Activated T-helper 17 cell treated with anti-CD3 and anti-CD28 coated beads, Interleukin-2, amount 50 U/mL, for 72 hours (primary cell): ENCODE data around the gene ZNF792. TPM values are rescaled to one million over a fixed set of nuclear protein-coding genes. Genes with fewer than 3 reads are reported as not detected.
"Not testable (repeated sequence)": the region's sequence is repeated elsewhere in the genome, so short reads cannot be mapped to it uniquely, and the experiment has no call there.

Source experiments
- ATAC-seq: fragments of 150-1000 bp; cut with Tn5 transposase; replicated peaks from 2 replicates; pipeline ENCODE4 v1.10.0; 2021; ENCODE audit warnings: mild to moderate bottlenecking, moderate library complexity
- H3K27ac Mint-ChIP-seq: one replicate; pipeline ENCODE4 v1.8.0; 2022; ENCODE audit warnings: mixed read lengths
- H3K27me3 Mint-ChIP-seq: one replicate; pipeline ENCODE4 v1.8.0; 2022; ENCODE audit warnings: mixed read lengths
- H3K36me3 Mint-ChIP-seq: one replicate; pipeline ENCODE4 v1.8.0; 2022; ENCODE audit warnings: low read depth, mild to moderate bottlenecking, mixed read lengths
- H3K4me1 Mint-ChIP-seq: one replicate; pipeline ENCODE4 v1.8.0; 2022; ENCODE audit warnings: mixed read lengths
- H3K4me3 Mint-ChIP-seq: one replicate; pipeline ENCODE4 v1.8.0; 2022; ENCODE audit warnings: mild to moderate bottlenecking, mixed read lengths
- H3K9me3 Mint-ChIP-seq: one replicate; pipeline ENCODE4 v1.8.0; 2022; ENCODE audit warnings: mixed read lengths
- total RNA-seq, 2 donors: library from RNA; stranded (reverse); gene quantifications; one replicate each; pipeline ENCODE4 v1.2.3, GENCODE V29; 2022

Gene ZNF792
- total RNA-seq, 2 donors from 2014 or later = 7.6 to 7.9 TPM

DNA sequence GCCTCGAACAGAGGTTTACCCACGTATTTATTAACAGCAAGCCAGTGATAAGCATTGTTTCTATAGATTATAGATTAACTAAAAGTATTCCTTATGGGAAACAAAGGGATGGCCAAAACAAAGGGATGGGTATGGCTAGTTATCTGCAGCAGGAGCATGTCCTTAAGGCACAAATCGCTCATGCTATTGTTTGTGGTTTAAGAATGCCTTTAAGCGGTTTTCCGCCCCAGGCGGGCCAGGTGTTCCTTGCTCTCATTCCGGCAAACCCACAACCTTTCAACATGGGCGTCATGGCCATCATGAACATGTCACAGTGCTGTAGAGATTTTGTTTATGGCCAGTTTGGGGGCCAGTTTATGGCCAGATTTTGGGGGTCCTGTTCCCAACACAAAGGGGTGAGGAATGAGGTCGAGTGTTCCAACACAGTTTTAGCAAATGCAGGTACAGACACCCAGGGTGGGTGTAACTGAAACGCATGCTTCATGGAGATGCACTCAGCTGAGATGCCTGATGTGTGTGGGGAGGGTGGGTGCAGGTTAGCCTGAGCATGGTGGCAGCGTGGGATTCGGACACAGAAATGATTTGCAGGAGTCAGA lies 6.3 kb upstream of the ZNF792 start:
- H3K4me3 Mint-ChIP-seq, H3K27me3 Mint-ChIP-seq, ATAC-seq, H3K27ac Mint-ChIP-seq, H3K36me3 Mint-ChIP-seq, H3K4me1 Mint-ChIP-seq, H3K9me3 Mint-ChIP-seq: not testable (repeated sequence)

DNA sequence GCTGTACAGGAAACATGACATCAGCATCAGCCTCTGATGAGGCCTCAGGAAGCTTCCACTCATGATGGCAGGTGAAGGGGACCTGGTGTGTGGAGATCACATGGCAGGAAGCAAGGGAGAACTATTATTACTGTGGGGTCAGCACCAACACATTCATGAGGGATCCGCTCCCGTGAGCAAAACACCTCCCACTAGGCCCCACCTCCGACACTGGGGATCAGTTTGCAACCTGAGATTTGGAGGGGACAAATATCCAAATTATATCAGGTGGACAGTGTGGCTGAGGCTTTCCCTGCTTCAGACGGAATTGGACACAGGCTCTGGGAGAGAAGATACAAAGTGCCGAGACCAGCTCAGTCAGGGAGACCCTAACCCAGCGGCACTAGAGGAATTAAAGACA lies 5.7 kb upstream of the ZNF792 start:
- Mint-ChIP-seq H3K27ac (no peak overlapping the region), H3K4me3 (no peak overlapping the region), H3K27me3 (no peaks in the 10 kb centered on the region), H3K4me1 (peaks cover 2% of the 10 kb centered on the region), H3K9me3 (no peaks in the 10 kb centered on the region), H3K36me3 (no peaks in the 10 kb centered on the region)
- ATAC-seq = no peak

GRCh38 chr19:34967551-34967950 lies 3.5 kb upstream of the ZNF792 start:
- H3K4me3 Mint-ChIP-seq = no peak overlapping the region
- peaks cover 7% of the 10 kb centered on the region for H3K4me1 Mint-ChIP-seq
- H3K9me3 Mint-ChIP-seq = peaks cover 5% of the 10 kb centered on the region
- peaks cover 8% of the 10 kb centered on the region for H3K36me3 Mint-ChIP-seq
- H3K27ac Mint-ChIP-seq = no peak overlapping the region
- no peaks in the 10 kb centered on the region for H3K27me3 Mint-ChIP-seq
- no peak for ATAC-seq

DNA sequence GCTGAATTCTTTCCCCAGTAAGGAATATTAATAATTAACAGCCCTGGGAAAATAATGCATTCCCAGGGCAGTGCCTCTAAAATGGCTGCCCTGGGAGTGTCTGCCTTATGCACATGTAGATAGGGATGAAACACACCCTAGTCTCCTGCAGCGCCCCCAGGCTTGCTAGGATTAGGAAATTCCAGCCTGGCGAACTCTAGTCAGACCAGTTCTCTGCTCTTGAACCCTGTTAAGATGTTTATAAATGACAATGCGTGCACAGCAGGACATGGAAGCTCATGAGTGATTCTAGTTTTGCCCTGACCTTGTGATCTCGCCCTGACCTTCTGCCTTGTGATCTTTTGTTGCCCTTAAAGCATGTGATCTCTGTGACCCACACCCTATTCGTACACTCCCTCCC lies 1.5 kb upstream of the ZNF792 start:
- peaks cover 15% of the 10 kb centered on the region for H3K9me3 Mint-ChIP-seq
- H3K27me3 Mint-ChIP-seq, ATAC-seq: not testable (repeated sequence)

DNA sequence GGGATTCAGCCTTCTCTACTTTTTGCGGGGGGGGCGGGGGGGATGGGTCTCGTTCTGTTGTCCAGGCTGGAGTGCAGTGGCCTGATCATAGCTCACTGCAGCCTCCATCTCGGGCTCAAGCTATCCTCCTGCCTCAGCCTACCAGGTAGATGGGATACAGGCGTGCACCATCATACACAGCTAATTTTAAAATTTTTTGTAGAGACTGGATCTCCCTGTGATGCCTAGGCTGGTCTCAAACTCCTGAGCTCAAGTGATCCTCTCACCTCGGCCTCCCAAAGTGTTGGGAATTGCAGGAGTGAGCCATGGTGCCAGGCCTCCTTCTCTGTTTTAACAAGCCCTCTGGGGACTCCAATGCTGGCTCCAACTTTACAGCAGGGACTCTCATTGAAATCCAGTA lies 569 bp upstream of the ZNF792 start:
- Mint-ChIP-seq H3K9me3 (peaks cover 23% of the 10 kb centered on the region), H3K4me1 (peaks cover 25% of the 10 kb centered on the region), H3K36me3 (peaks cover 35% of the 10 kb centered on the region), H3K27ac (no peak overlapping the region), H3K4me3 (peak overlapping the region; percentile 95), H3K27me3 (no peaks in the 10 kb centered on the region)
- ATAC-seq = no peak

More for the DNA sequence above, 1.5 kb upstream of the ZNF792 start:
- Mint-ChIP-seq H3K4me1 (peaks cover 21% of the 10 kb centered on the region), H3K36me3 (peaks cover 26% of the 10 kb centered on the region)
- not testable (repeated sequence) for H3K27ac Mint-ChIP-seq, H3K4me3 Mint-ChIP-seq

- Mint-ChIP-seq H3K27ac (peak overlapping the region; percentile 85), H3K9me3 (peaks cover 32% of the 10 kb centered on the region), H3K4me1 (peaks cover 25% of the 10 kb centered on the region), H3K36me3 (peaks cover 52% of the 10 kb centered on the region), H3K27me3 (no peaks in the 10 kb centered on the region), H3K4me3 (peak overlapping the region; percentile 95)
- peak; percentile 20 for ATAC-seq
These were observed 1.1 kb downstream of the ZNF792 start for GRCh38 chr19:34962687-34963572.

- peak; percentile 31 for ATAC-seq
- no peaks in the 10 kb centered on the region for H3K27me3 Mint-ChIP-seq
- H3K36me3 Mint-ChIP-seq = peaks cover 58% of the 10 kb centered on the region
- H3K4me3 Mint-ChIP-seq = peak overlapping the region; percentile 95
- peaks cover 25% of the 10 kb centered on the region for H3K4me1 Mint-ChIP-seq
- peaks cover 36% of the 10 kb centered on the region for H3K9me3 Mint-ChIP-seq
- peak overlapping the region; percentile 85 for H3K27ac Mint-ChIP-seq
These were observed 2.0 kb downstream of the ZNF792 start for GRCh38 chr19:34961775-34962686.

- peaks cover 42% of the 10 kb centered on the region for H3K9me3 Mint-ChIP-seq
- no peak overlapping the region for H3K27ac Mint-ChIP-seq
- peak overlapping the region; percentile 95 for H3K4me3 Mint-ChIP-seq
- H3K36me3 Mint-ChIP-seq = peaks cover 67% of the 10 kb centered on the region
- H3K4me1 Mint-ChIP-seq = peaks cover 25% of the 10 kb centered on the region
- H3K27me3 Mint-ChIP-seq = no peaks in the 10 kb centered on the region
- ATAC-seq = no peak
These were observed 2.9 kb downstream of the ZNF792 start for GRCh38 chr19:34960940-34961679.

DNA sequence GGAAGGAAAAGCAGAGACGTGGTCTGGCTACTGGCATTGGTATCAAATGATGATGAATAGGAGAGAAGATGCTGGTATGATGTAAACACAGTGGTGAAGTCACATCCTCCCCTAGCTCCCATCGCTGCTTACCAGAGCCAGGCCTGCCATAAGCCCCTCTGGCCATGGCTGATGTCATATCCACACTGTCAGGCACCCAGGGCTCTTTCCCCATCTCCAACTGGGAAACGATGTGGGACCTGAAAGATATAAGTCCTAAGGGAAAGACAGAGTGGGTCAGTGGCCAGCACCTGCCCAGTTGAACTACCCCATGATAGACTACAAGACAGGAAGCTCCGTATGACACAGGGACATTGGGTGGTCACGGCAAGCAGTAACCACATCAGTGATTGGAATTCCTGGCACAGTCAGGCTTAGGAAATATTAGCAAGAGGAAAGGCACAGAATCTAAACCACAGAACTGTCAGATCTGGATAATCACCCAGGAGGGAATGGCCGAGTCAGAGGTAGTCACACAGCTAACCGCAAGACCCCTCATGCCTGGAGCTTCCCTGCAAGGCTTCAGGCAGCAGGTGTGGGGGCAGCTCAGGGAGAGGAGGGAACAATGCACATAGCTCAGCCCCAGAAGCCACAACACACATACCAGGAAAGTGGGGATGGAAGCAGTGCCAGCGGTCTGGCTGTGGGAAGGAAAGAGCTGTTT lies 3.8 kb downstream of the ZNF792 start:
- Mint-ChIP-seq H3K27me3 (no peaks in the 10 kb centered on the region), H3K36me3 (peaks cover 73% of the 10 kb centered on the region), H3K9me3 (peaks cover 48% of the 10 kb centered on the region), H3K4me3 (peak overlapping the region; percentile 8), H3K27ac (peak overlapping the region; percentile 62), H3K4me1 (peaks cover 25% of the 10 kb centered on the region)
- no peak for ATAC-seq

DNA sequence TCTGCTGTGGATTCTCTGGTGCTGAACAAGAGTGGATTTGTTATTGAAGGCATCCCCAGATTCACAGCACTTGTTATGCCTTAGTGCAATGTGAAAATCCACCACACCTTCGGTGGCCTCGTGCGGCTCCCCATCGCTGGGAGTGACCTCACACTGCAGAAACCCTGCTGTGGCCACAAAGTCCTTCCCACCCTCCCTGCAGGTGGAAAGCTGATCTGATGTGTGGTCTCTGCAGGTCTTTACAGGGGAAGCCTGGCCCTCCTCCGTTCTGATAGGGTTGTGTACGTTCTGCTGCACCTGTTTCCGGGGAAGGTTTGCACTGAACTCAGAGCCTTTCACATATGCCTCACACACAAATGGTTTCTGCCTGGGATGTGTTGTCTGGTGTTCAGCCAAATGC lies 5.0 kb downstream of the ZNF792 start:
- Mint-ChIP-seq H3K4me3 (no peak overlapping the region), H3K4me1 (peaks cover 25% of the 10 kb centered on the region)

DNA sequence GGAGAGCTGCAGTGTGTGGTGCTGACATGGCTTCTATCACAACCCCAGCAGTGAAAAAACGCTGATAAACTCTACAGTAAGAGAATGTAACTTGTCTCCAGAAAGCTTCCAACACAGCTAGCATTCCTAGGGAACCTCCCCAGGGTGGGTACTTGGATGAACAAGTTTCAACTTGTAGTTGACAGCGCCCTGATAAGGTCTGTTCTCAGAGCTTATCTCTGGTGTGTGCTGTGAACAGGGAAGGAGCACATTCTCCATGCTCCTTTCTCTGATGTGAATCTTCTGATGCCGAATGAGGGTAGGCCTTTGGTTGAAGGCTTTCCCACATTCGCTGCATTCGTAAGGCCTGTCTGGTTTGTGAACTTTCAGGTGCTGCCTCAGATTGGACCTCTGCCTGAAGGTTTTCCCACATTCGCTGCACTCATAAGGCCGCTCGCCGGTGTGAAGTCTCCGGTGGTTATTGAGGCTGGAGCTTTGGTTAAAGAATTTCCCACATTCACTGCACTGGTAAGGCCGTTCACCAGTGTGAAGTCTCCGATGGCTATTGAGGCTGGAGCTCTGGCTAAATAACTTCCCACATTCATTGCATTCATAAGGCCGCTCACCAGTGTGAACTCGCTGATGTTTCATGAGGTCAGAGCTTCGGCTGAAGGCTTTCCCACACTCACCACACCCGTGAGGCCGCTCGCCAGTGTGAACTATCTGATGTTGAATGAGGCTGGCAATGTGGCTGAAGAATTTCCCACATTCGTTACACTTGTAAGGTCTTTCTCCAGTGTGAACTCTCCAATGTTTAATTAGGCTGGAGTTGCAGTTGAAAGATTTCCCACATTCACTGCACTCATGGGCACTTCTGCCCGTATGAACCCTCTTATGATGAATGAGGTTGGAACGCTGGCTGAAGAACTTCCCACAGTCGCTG lies 5.9 kb downstream of the ZNF792 start:
- peaks cover 23% of the 10 kb centered on the region for H3K4me1 Mint-ChIP-seq
- H3K27me3 Mint-ChIP-seq = no peaks in the 10 kb centered on the region
- peaks cover 86% of the 10 kb centered on the region for H3K36me3 Mint-ChIP-seq
- H3K4me3 Mint-ChIP-seq = no peak overlapping the region
- no peak overlapping the region for H3K27ac Mint-ChIP-seq
- no peak for ATAC-seq
- peaks cover 54% of the 10 kb centered on the region for H3K9me3 Mint-ChIP-seq

More for the DNA sequence above, 5.0 kb downstream of the ZNF792 start:
- peaks cover 52% of the 10 kb centered on the region for H3K9me3 Mint-ChIP-seq
- no peak for ATAC-seq
- no peak overlapping the region for H3K27ac Mint-ChIP-seq
- no peaks in the 10 kb centered on the region for H3K27me3 Mint-ChIP-seq
- H3K36me3 Mint-ChIP-seq = peaks cover 80% of the 10 kb centered on the region

DNA sequence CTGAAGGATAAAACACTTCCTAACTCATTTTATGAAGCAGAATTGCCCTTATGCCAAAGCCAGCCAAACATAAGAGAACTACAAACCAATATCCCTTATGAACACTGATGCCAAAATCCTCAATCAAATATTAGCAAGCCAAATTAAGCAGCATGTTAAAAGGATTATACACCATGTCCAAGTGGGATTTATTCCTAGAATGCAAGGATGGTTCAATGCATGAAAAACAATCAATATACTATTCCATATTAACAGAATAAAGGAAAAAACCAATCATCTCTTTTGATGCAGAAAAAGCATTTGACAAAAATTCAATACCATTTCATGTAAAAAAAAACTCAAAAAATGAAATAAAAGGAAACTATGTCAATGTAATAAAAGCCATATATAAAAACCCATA lies 10.9 kb downstream of the ZNF792 start:
- peaks cover 65% of the 10 kb centered on the region for H3K36me3 Mint-ChIP-seq
- no peaks in the 10 kb centered on the region for H3K4me1 Mint-ChIP-seq
- no peak for ATAC-seq
- peaks cover 45% of the 10 kb centered on the region for H3K9me3 Mint-ChIP-seq
- H3K27me3 Mint-ChIP-seq = no peaks in the 10 kb centered on the region
- H3K4me3 Mint-ChIP-seq = no peak overlapping the region
- no peak overlapping the region for H3K27ac Mint-ChIP-seq
